ENCODE results near the gene GCSAM. TPM values are rescaled to one million over a fixed set of nuclear protein-coding genes. Genes with fewer than 3 reads are reported as not detected.
A peak's percentile ranks its signal among the peaks of the same experiment; 100 is the strongest.

The GCSAM gene
- total and polyA plus RNA-seq, 5 donors from 2014 or later, result 8.1 to 13.6 (median 11.8) TPM

DNA sequence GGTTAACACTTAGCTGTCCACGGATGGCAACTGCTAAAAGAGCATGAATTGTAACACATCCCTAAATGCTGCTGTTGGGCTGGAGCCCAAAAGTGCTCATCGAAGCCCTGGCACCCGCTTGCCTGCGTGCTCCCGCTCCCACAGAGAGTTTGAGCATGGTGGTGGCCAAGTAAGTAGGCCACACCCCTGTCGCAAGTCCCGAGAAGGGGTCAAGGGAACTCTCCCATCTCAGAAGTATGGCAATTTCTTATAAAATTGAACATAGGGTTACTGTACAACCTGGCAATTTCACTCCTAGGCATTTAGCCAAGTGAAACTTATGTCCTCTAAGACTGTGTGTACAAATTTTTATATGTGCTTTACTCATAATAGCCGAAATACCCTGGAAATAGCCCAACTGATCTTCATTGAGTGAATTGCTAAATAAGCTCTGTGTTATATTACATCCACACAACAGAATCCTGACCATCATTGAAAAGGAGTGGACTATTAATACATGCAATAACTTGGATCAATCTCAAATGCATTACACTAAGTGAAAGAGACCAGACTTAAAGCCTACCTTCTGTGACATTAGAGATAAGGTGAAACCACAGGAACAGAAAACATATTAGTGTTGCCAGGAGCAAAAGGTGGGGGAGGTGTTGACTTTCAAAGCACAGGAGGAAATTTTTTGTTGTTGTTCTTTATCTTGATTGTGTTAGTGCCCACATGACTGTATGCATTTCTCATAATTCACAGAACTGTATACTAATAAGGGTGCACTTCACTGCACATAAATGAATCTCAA, 1.5 kb upstream of the GCSAM start:
- no peaks in the 10 kb centered on the region for H3K27me3 ChIP-seq (ENCODE audit: control insufficient read depth, insufficient read depth, low read length)
- ATAC-seq (ENCODE audit: low read depth in 2 of 2), result peak in 1 of 2 donors; percentile 12
- peak in 2 of 3 donors; percentile 32 to 38 for DNase-seq
- H3K36me3 ChIP-seq (ENCODE audit: control insufficient read depth, insufficient read depth, low read length), result no peaks in the 10 kb centered on the region
- no peaks in the 10 kb centered on the region for H3K36me3 Mint-ChIP-seq
- H3K4me1 Mint-ChIP-seq, result peaks cover 10 to 62% (median 44%) of the 10 kb centered on the region in 4 donors
- H3K4me3 ChIP-seq (ENCODE audit: low read depth, low read length), result peak overlapping the region; percentile 46
- no peaks in the 10 kb centered on the region for H3K9me3 ChIP-seq (ENCODE audit: control insufficient read depth in 2 of 2, low read length in 2 of 2)
- H3K27me3 Mint-ChIP-seq, result no peaks in the 10 kb centered on the region
- H3K4me1 ChIP-seq (ENCODE audit: control insufficient read depth, insufficient read depth, low read length, poor library complexity, severe bottlenecking), result peaks cover 33% of the 10 kb centered on the region
- peak overlapping the region; percentile 69 for H3K27ac ChIP-seq (ENCODE audit: insufficient read depth, low read length, poor library complexity, severe bottlenecking)
- H3K9me3 Mint-ChIP-seq, result no peaks in the 10 kb centered on the region
- H3K27ac Mint-ChIP-seq, result peak overlapping the region; percentile 90 to 94 (median 92)
- peak overlapping the region in 3 of 4 donors; percentile 4 to 33 (median 24) for H3K4me3 Mint-ChIP-seq

DNA sequence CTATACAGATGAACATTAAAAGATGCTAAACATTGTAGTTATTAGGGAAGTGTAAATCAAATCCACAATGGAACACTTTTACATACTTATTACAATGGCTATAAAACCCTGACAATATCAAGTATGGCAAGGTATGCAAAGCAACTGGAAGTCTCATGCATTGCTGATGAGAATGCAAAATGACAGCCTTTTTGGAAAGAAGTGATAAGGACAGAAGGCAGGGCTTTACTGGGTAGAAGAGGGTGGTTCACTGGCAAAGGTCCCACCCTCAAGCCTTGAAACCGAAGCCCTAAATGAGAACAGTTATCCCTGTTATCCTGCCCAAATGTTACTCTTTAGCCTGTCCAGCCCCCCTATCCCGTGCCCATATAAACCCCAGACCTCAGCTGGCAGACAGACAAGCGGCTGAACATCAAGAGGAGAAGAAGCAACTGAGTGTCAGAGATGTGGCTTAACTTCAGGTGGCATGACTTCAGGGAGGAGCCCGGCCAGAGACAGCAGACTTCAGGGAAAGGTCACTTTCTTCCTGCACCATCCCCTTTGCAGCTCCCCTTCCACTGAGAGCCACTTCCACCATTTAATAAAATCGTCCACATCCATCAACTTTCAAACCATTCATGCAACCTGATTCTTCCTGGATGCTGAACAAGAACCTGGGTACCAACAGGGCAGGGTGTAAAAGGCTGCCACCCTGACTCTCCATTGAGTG, 732 bp upstream of the GCSAM start:
- H3K27me3 Mint-ChIP-seq, result no peaks in the 10 kb centered on the region
- H3K4me3 Mint-ChIP-seq, result peak overlapping the region in 3 of 4 donors; percentile 85 to 92 (median 89)
- H3K9me3 Mint-ChIP-seq, result no peaks in the 10 kb centered on the region
- H3K4me1 Mint-ChIP-seq, result peaks cover 15 to 69% (median 51%) of the 10 kb centered on the region in 4 donors
- peak overlapping the region; percentile 65 for H3K4me3 ChIP-seq (ENCODE audit: low read depth, low read length)
- no peaks in the 10 kb centered on the region for H3K36me3 Mint-ChIP-seq
- H3K36me3 ChIP-seq (ENCODE audit: control insufficient read depth, insufficient read depth, low read length), result no peaks in the 10 kb centered on the region
- H3K4me1 ChIP-seq (ENCODE audit: control insufficient read depth, insufficient read depth, low read length, poor library complexity, severe bottlenecking), result peaks cover 41% of the 10 kb centered on the region
- no peaks in the 10 kb centered on the region for H3K9me3 ChIP-seq (ENCODE audit: control insufficient read depth in 2 of 2, low read length in 2 of 2)
- ATAC-seq (ENCODE audit: low read depth in 2 of 2) (no peak), DNase-seq (no peak)
- peak overlapping the region; percentile 69 for H3K27ac ChIP-seq (ENCODE audit: insufficient read depth, low read length, poor library complexity, severe bottlenecking)
- peak overlapping the region; percentile 90 to 94 (median 92) for H3K27ac Mint-ChIP-seq
- no peaks in the 10 kb centered on the region for H3K27me3 ChIP-seq (ENCODE audit: control insufficient read depth, insufficient read depth, low read length)

DNA sequence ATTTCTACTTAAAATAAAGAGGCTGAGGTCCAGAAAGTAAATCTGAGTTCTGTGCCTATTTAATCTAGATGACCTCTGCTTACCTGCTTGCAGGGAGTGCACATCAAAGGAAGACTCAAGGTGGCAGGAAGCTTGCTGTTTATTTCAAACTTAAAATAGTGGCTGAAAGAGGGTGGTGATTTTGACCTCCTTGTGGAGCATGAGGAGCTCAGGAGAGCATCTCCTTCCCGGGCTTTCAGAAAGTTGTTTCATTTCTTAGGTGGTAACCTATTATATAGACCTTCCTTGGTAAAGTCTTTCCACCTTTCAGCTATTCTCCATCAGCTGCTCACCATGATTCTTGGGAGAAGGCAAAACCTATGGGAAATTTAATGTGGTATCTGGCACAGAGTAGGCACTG, 494 bp downstream of the GCSAM start:
- Mint-ChIP-seq H3K27me3 (no peaks in the 10 kb centered on the region), H3K4me1 (peaks cover 22 to 82% (median 62%) of the 10 kb centered on the region in 4 donors), H3K9me3 (no peaks in the 10 kb centered on the region), H3K4me3 (peak overlapping the region; percentile 72 to 92 (median 87)), H3K27ac (peak overlapping the region; percentile 90 to 94 (median 92)), H3K36me3 (no peaks in the 10 kb centered on the region)
- no peaks in the 10 kb centered on the region for H3K27me3 ChIP-seq (ENCODE audit: control insufficient read depth, insufficient read depth, low read length)
- DNase-seq (no peak), ATAC-seq (ENCODE audit: low read depth in 2 of 2) (no peak)
- H3K27ac ChIP-seq (ENCODE audit: insufficient read depth, low read length, poor library complexity, severe bottlenecking), result peak overlapping the region; percentile 69
- peak overlapping the region; percentile 65 for H3K4me3 ChIP-seq (ENCODE audit: low read depth, low read length)
- no peaks in the 10 kb centered on the region for H3K9me3 ChIP-seq (ENCODE audit: control insufficient read depth in 2 of 2, low read length in 2 of 2)
- H3K4me1 ChIP-seq (ENCODE audit: control insufficient read depth, insufficient read depth, low read length, poor library complexity, severe bottlenecking), result peaks cover 48% of the 10 kb centered on the region
- no peaks in the 10 kb centered on the region for H3K36me3 ChIP-seq (ENCODE audit: control insufficient read depth, insufficient read depth, low read length)

DNA sequence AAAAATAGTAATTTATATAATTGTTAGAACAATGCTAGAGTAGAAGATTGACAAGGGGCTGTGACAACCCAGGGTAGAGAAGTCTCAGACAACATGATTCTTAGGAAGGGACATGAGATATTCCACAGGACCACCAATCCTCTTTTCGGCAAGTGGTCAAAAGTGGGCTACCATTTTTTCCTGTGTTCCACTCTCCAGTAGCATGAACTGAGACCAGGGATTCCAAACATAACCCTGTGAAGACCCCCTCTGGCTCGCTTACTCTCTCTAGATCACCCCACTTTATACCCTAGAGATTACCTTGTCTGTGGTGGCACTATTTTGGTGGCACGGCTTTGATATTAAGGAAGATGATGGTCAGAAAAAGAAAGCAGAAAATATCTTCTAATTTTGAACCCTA, 960 bp downstream of the GCSAM start:
- H3K27ac Mint-ChIP-seq, result peak overlapping the region in 2 of 3 donors; percentile 10 to 94
- Histone ChIP-seq H3K27ac (ENCODE audit: insufficient read depth, low read length, poor library complexity, severe bottlenecking) (no peak overlapping the region), H3K4me3 (ENCODE audit: low read depth, low read length) (peak overlapping the region; percentile 65), H3K36me3 (ENCODE audit: control insufficient read depth, insufficient read depth, low read length) (no peaks in the 10 kb centered on the region), H3K4me1 (ENCODE audit: control insufficient read depth, insufficient read depth, low read length, poor library complexity, severe bottlenecking) (peaks cover 53% of the 10 kb centered on the region), H3K9me3 (ENCODE audit: control insufficient read depth in 2 of 2, low read length in 2 of 2) (no peaks in the 10 kb centered on the region), H3K27me3 (ENCODE audit: control insufficient read depth, insufficient read depth, low read length) (no peaks in the 10 kb centered on the region)
- H3K4me3 Mint-ChIP-seq, result peak overlapping the region; percentile 72 to 92 (median 87)
- H3K36me3 Mint-ChIP-seq, result no peaks in the 10 kb centered on the region
- H3K4me1 Mint-ChIP-seq, result peaks cover 22 to 83% (median 64%) of the 10 kb centered on the region in 4 donors
- ATAC-seq (ENCODE audit: low read depth in 2 of 2) (no peak), DNase-seq (no peak)
- no peaks in the 10 kb centered on the region for H3K27me3 Mint-ChIP-seq
- no peaks in the 10 kb centered on the region for H3K9me3 Mint-ChIP-seq

DNA sequence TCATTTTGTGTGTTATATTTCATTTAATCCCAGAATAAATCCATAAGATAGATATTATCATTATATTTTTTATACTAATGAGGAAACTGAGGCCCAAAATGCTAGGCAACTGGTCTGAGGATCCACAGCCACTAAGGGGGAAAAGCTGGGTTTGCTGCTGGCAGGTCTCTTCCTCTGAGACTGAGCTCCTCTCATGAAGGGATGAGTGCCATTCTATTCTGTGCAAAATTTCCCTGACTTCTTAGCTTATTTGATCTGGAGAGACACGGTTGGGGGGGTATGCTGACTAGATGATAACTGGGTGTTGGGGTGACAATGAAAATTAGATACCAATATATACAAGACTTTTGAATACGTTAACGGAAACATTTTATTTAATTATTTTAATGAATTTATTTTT, 1.9 kb downstream of the GCSAM start:
- H3K27me3 Mint-ChIP-seq, result no peaks in the 10 kb centered on the region
- H3K4me3 Mint-ChIP-seq, result peak overlapping the region in 2 of 4 donors; percentile 23 to 47
- no peaks in the 10 kb centered on the region for H3K9me3 ChIP-seq (ENCODE audit: control insufficient read depth in 2 of 2, low read length in 2 of 2)
- H3K9me3 Mint-ChIP-seq, result no peaks in the 10 kb centered on the region
- no peak for DNase-seq
- peaks cover 59% of the 10 kb centered on the region for H3K4me1 ChIP-seq (ENCODE audit: control insufficient read depth, insufficient read depth, low read length, poor library complexity, severe bottlenecking)
- H3K4me1 Mint-ChIP-seq, result peaks cover 22 to 90% (median 70%) of the 10 kb centered on the region in 4 donors
- H3K36me3 ChIP-seq (ENCODE audit: control insufficient read depth, insufficient read depth, low read length), result no peaks in the 10 kb centered on the region
- H3K27ac Mint-ChIP-seq, result peak overlapping the region in 1 of 3 donors; percentile 44
- no peaks in the 10 kb centered on the region for H3K36me3 Mint-ChIP-seq
- no peak overlapping the region for H3K27ac ChIP-seq (ENCODE audit: insufficient read depth, low read length, poor library complexity, severe bottlenecking)
- H3K4me3 ChIP-seq (ENCODE audit: low read depth, low read length), result peak overlapping the region; percentile 65
- ATAC-seq (ENCODE audit: low read depth in 2 of 2), result no peak
- no peaks in the 10 kb centered on the region for H3K27me3 ChIP-seq (ENCODE audit: control insufficient read depth, insufficient read depth, low read length)

DNA sequence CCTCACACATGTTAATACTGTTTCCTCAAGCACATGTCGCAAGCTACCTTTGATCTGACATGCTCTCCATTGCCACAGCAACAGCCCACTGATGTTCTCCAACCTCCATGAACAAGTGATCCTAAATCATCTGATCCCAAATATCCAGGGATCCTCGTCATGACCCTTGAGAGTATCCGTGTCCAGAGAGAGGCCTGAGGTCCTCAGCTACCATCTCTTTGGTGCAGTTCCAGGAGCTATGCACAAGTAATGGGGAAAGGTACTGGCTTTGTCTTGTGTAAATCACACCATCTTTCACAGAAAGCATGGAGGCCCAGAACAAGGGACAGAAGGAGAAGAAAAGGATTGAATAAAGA, 2.4 kb downstream of the GCSAM start:
- no peaks in the 10 kb centered on the region for H3K36me3 Mint-ChIP-seq

DNA sequence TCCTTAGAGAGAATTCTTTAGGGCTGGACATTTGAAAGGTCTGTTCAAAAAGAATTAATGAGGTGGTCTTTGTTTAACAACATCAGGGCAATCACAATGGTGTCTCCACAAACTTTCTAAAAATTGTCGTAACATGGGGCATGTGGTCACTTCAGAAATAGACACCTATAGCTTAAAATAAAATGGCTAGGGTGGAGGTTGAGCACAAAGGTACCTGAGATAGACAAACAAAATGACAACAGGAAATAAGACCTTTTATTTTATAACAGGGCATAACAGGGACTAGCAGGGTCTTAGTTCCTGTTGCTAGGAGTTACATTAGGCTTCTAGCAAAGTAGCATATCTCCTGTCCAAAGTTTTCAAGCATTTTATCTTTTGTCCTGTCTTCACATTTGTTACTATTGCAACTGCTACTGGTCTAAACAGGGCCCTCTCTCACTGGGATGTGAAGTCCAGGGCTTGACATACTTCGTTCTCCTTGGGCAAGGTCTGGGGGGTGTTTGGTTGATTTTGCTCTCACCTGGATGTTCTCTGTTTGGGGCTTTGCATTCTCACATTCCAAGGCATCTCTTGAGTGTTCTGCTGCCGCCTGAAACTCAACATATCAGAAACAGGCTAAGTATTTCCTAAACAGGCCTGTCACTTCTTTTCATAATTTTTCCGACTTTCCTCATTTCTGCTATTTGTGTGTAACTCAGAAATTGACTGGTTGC, 3.0 kb downstream of the GCSAM start:
- ATAC-seq (ENCODE audit: low read depth in 2 of 2) (no peak), DNase-seq (no peak)
- Mint-ChIP-seq H3K4me1 (peaks cover 22 to 82% (median 66%) of the 10 kb centered on the region in 4 donors), H3K9me3 (no peaks in the 10 kb centered on the region), H3K4me3 (peak overlapping the region in 2 of 4 donors; percentile 4 to 36), H3K27me3 (no peaks in the 10 kb centered on the region), H3K27ac (peak overlapping the region; percentile 66 to 87 (median 86)), H3K36me3 (no peaks in the 10 kb centered on the region)
- Histone ChIP-seq H3K27ac (ENCODE audit: insufficient read depth, low read length, poor library complexity, severe bottlenecking) (peak overlapping the region; percentile 74), H3K4me1 (ENCODE audit: control insufficient read depth, insufficient read depth, low read length, poor library complexity, severe bottlenecking) (peaks cover 58% of the 10 kb centered on the region), H3K27me3 (ENCODE audit: control insufficient read depth, insufficient read depth, low read length) (no peaks in the 10 kb centered on the region), H3K9me3 (ENCODE audit: control insufficient read depth in 2 of 2, low read length in 2 of 2) (no peaks in the 10 kb centered on the region), H3K36me3 (ENCODE audit: control insufficient read depth, insufficient read depth, low read length) (no peaks in the 10 kb centered on the region), H3K4me3 (ENCODE audit: low read depth, low read length) (peak overlapping the region; percentile 8)

More for the DNA sequence above, 2.4 kb downstream of the GCSAM start:
- Mint-ChIP-seq H3K4me1 (peaks cover 22 to 86% (median 69%) of the 10 kb centered on the region in 4 donors), H3K27me3 (no peaks in the 10 kb centered on the region), H3K9me3 (no peaks in the 10 kb centered on the region), H3K27ac (peak overlapping the region; percentile 66 to 87 (median 86)), H3K4me3 (peak overlapping the region in 2 of 4 donors; percentile 4 to 36)
- Histone ChIP-seq H3K4me3 (ENCODE audit: low read depth, low read length) (peak overlapping the region; percentile 8), H3K4me1 (ENCODE audit: control insufficient read depth, insufficient read depth, low read length, poor library complexity, severe bottlenecking) (peaks cover 63% of the 10 kb centered on the region), H3K27me3 (ENCODE audit: control insufficient read depth, insufficient read depth, low read length) (no peaks in the 10 kb centered on the region), H3K9me3 (ENCODE audit: control insufficient read depth in 2 of 2, low read length in 2 of 2) (no peaks in the 10 kb centered on the region), H3K27ac (ENCODE audit: insufficient read depth, low read length, poor library complexity, severe bottlenecking) (peak overlapping the region; percentile 9), H3K36me3 (ENCODE audit: control insufficient read depth, insufficient read depth, low read length) (no peaks in the 10 kb centered on the region)
- ATAC-seq (ENCODE audit: low read depth in 2 of 2) (no peak), DNase-seq (no peak)
